Astrocyte (in vitro differentiated cells and primary cell): ENCODE results near the gene SATB2. TPM values are rescaled to one million over a fixed set of nuclear protein-coding genes. Genes with fewer than 3 reads are reported as not detected.

Experiments used
- DNase-seq: peaks from one replicate; pipeline ENCODE4 v3.0.0-alpha.2; 2010; ENCODE audit warnings: low read depth
- FAIRE-seq: peaks from 2 replicates; lab custom pipeline; 2011; peaks lifted over from hg19 to GRCh38; lab: Jason Lieb, UNC
- H2AFZ ChIP-seq: 2 replicates; pipeline ENCODE4 v1.6.0; 2012; ENCODE audit warnings: low read depth, low read length, inconsistent platforms
- H3K27ac ChIP-seq: 2 replicates; pipeline ENCODE4 v1.5.1; 2011; ENCODE audit warnings: low read depth, low read length, inconsistent platforms
- H3K27me3 ChIP-seq: 2 replicates; pipeline ENCODE4 v1.6.0; 2011; ENCODE audit warnings: low read length, inconsistent platforms; ENCODE audit not compliant: insufficient read depth
- H3K36me3 ChIP-seq: 2 replicates; pipeline ENCODE4 v1.5.1; 2011; ENCODE audit warnings: low read length, inconsistent platforms; ENCODE audit not compliant: insufficient read depth
- H3K4me1 ChIP-seq: 2 replicates; pipeline ENCODE4 v1.5.1; 2011; ENCODE audit warnings: low read length, inconsistent platforms; ENCODE audit not compliant: insufficient read depth
- H3K4me2 ChIP-seq: 2 replicates; pipeline ENCODE4 v1.6.0; 2012; ENCODE audit warnings: low read length, inconsistent platforms
- H3K4me3 ChIP-seq: 2 replicates; pipeline ENCODE4 v1.5.1; 2011; ENCODE audit warnings: low read depth, mild to moderate bottlenecking, low read length, inconsistent platforms; ENCODE audit not compliant: insufficient read depth
- H3K79me2 ChIP-seq: 2 replicates; pipeline ENCODE4 v1.6.0; 2012; ENCODE audit warnings: mild to moderate bottlenecking, low read length, inconsistent platforms; ENCODE audit not compliant: insufficient read depth
- H3K9ac ChIP-seq: 2 replicates; pipeline ENCODE4 v1.6.0; 2012; ENCODE audit warnings: mild to moderate bottlenecking, low read length, inconsistent platforms
- H3K9me3 ChIP-seq: 2 replicates; pipeline ENCODE4 v1.5.1; 2012; ENCODE audit warnings: low read depth, mild to moderate bottlenecking, low read length, inconsistent platforms; ENCODE audit not compliant: insufficient read depth
- H4K20me1 ChIP-seq: 2 replicates; pipeline ENCODE4 v1.6.0; 2012; ENCODE audit warnings: low read length, inconsistent platforms; ENCODE audit not compliant: insufficient read depth
- H3K27ac Mint-ChIP-seq: one replicate; pipeline ENCODE4 v1.8.0; 2021; ENCODE audit warnings: mild to moderate bottlenecking, mixed read lengths; ENCODE audit not compliant: unreplicated experiment
- H3K27me3 Mint-ChIP-seq: one replicate; pipeline ENCODE4 v1.8.0; 2021; ENCODE audit warnings: low read depth, mixed read lengths; ENCODE audit not compliant: unreplicated experiment
- H3K36me3 Mint-ChIP-seq: one replicate; pipeline ENCODE4 v1.8.0; 2021; ENCODE audit warnings: low read depth, mixed read lengths; ENCODE audit not compliant: unreplicated experiment
- H3K4me1 Mint-ChIP-seq: one replicate; pipeline ENCODE4 v1.8.0; 2021; ENCODE audit warnings: low read depth, mixed read lengths; ENCODE audit not compliant: unreplicated experiment
- H3K4me3 Mint-ChIP-seq: one replicate; pipeline ENCODE4 v1.8.0; 2021; ENCODE audit warnings: mild to moderate bottlenecking, moderate library complexity, mixed read lengths; ENCODE audit not compliant: unreplicated experiment
- H3K9me3 Mint-ChIP-seq: one replicate; pipeline ENCODE4 v1.8.0; 2021; ENCODE audit warnings: mild to moderate bottlenecking, mixed read lengths; ENCODE audit not compliant: unreplicated experiment
- EZH2 ChIP-seq: IDR thresholded peaks from 2 replicates; pipeline ENCODE4 v1.6.1; 2012; ENCODE audit warnings: mild to moderate bottlenecking, low read length, inconsistent platforms; ENCODE audit not compliant: insufficient read depth
- total RNA-seq: library from RNA; stranded (reverse); gene quantifications from 2 replicates; pipeline ENCODE4 v1.2.1, GENCODE V29; 2021
- TF ChIP-seq, protein P1 (sequence below): IDR thresholded peaks from 2 replicates; pipeline ENCODE4 v1.5.1; 2011; ENCODE audit warnings: low read depth, mild to moderate bottlenecking, inconsistent platforms, low read length, moderate library complexity; ENCODE audit not compliant: insufficient read depth

Gene SATB2
- total RNA-seq, 1 donor from 2014 or later: 12.3 TPM

DNA sequence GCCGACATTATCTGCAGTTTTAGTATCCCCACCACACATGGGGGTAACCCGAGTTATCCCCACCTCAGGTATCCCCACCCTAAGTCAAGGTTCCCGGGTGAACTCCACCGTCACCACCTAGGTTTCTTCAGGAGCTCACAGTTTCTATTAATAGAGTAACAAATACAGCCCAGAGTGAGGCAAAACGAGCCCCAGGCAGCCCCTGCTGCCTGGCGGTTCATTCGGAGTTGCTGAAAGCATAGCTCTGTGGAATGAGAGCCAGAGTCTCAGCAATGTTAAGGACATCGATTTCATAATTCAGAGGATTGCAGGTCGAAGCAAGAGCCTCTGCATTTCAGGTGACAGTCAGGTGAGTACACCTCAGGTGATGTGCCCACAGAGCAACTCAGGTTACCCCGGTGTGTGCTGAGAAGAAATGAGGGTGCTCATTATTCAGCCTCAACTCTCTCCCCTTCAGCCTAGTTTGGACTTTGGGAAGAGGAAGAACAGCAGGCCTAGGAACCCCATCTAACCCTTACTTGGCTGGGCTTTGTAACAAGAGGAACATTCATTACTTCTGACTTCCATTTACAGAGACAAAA, 10.7 kb downstream of the SATB2 start:
- peaks cover 71% of the 10 kb centered on the region for H3K79me2 ChIP-seq
- no peak for TF ChIP-seq EZH2
- TF ChIP-seq, protein P1, sequence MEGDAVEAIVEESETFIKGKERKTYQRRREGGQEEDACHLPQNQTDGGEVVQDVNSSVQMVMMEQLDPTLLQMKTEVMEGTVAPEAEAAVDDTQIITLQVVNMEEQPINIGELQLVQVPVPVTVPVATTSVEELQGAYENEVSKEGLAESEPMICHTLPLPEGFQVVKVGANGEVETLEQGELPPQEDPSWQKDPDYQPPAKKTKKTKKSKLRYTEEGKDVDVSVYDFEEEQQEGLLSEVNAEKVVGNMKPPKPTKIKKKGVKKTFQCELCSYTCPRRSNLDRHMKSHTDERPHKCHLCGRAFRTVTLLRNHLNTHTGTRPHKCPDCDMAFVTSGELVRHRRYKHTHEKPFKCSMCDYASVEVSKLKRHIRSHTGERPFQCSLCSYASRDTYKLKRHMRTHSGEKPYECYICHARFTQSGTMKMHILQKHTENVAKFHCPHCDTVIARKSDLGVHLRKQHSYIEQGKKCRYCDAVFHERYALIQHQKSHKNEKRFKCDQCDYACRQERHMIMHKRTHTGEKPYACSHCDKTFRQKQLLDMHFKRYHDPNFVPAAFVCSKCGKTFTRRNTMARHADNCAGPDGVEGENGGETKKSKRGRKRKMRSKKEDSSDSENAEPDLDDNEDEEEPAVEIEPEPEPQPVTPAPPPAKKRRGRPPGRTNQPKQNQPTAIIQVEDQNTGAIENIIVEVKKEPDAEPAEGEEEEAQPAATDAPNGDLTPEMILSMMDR: no peak
- FAIRE-seq: no peak
- H3K27ac Mint-ChIP-seq: no peak overlapping the region
- H2AFZ ChIP-seq: no peak overlapping the region
- H3K4me3 Mint-ChIP-seq: no peak overlapping the region
- no peak overlapping the region for H3K27ac ChIP-seq
- H3K4me1 ChIP-seq: peaks cover 4% of the 10 kb centered on the region
- no peaks in the 10 kb centered on the region for H3K27me3 ChIP-seq
- H3K4me2 ChIP-seq: no peak overlapping the region
- no peaks in the 10 kb centered on the region for H3K9me3 ChIP-seq
- peaks cover 11% of the 10 kb centered on the region for H4K20me1 ChIP-seq
- H3K4me3 ChIP-seq: no peak overlapping the region
- no peaks in the 10 kb centered on the region for H3K36me3 ChIP-seq
- no peaks in the 10 kb centered on the region for H3K36me3 Mint-ChIP-seq
- H3K27me3 Mint-ChIP-seq: no peaks in the 10 kb centered on the region
- H3K9me3 Mint-ChIP-seq: no peaks in the 10 kb centered on the region
- no peaks in the 10 kb centered on the region for H3K4me1 Mint-ChIP-seq
- H3K9ac ChIP-seq: no peak overlapping the region
- DNase-seq: no peak

DNA sequence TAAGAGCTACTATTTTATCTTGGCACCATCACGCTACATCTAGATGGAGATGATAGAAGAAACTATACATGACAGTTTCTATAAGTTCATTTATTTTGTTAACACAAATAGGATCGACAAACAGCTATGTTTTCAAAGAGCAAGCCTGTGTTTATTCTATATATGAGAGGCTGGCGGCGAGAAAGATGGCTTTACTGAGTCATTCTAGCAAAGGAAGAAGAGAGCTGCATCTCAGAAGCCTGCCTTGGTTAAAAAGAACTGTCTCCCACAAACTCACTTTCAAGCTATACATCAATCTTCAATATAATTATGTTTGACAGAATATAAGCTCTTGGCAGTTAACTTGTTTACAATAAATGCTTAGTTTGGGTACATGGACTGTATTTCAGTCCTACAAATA, 13.0 kb downstream of the SATB2 start:
- no peak for FAIRE-seq
- H3K79me2 ChIP-seq: peaks cover 60% of the 10 kb centered on the region
- no peaks in the 10 kb centered on the region for H3K27me3 Mint-ChIP-seq
- H3K9me3 Mint-ChIP-seq: no peaks in the 10 kb centered on the region
- no peak overlapping the region for H3K4me2 ChIP-seq
- no peaks in the 10 kb centered on the region for H3K36me3 Mint-ChIP-seq
- H3K27ac Mint-ChIP-seq: no peak overlapping the region
- no peak overlapping the region for H3K9ac ChIP-seq
- H3K36me3 ChIP-seq: no peaks in the 10 kb centered on the region
- peaks cover 4% of the 10 kb centered on the region for H3K4me1 ChIP-seq
- no peak overlapping the region for H3K4me3 Mint-ChIP-seq
- H3K27ac ChIP-seq: no peak overlapping the region
- DNase-seq: no peak
- H3K4me3 ChIP-seq: no peak overlapping the region
- H3K9me3 ChIP-seq: no peaks in the 10 kb centered on the region
- peaks cover 14% of the 10 kb centered on the region for H4K20me1 ChIP-seq
- no peak overlapping the region for H2AFZ ChIP-seq
- H3K4me1 Mint-ChIP-seq: peaks cover 3% of the 10 kb centered on the region
- TF ChIP-seq, protein P1: no peak
- TF ChIP-seq EZH2: no peak
- no peaks in the 10 kb centered on the region for H3K27me3 ChIP-seq

DNA sequence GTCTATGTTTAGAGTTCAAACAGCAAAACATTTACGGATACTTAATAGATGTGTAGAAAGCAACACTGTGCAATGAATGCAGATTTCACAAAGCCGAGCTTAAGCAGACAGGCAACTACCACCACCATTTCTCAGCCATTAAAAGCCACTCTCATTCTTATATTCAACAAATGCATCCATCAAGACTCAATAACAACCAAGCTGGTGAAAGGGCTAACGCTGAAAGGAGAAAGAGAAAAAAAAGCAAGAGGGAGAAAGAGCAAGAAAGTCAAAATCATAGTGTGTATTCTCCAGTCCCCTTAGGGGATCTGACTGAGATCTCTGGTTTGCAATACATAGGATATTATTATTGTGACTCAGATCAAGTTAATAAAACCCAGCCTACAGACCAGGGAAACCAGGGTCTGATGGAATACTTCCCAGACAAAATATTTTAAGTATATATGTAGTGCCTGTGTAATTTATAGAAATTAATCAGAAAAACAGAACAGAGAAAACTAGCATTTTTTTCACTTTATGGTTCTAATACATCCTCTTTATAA, 14.1 kb downstream of the SATB2 start:
- no peak for FAIRE-seq
- Mint-ChIP-seq H3K36me3 (no peaks in the 10 kb centered on the region), H3K27me3 (no peaks in the 10 kb centered on the region), H3K27ac (no peak overlapping the region), H3K9me3 (no peaks in the 10 kb centered on the region), H3K4me1 (peaks cover 3% of the 10 kb centered on the region), H3K4me3 (no peak overlapping the region)
- no peak overlapping the region for H3K4me3 ChIP-seq
- no peak overlapping the region for H2AFZ ChIP-seq
- peaks cover 61% of the 10 kb centered on the region for H3K79me2 ChIP-seq
- TF ChIP-seq, protein P1: no peak
- no peak for TF ChIP-seq EZH2
- no peak overlapping the region for H3K27ac ChIP-seq
- peaks cover 4% of the 10 kb centered on the region for H3K4me1 ChIP-seq
- no peaks in the 10 kb centered on the region for H3K9me3 ChIP-seq
- H3K27me3 ChIP-seq: no peaks in the 10 kb centered on the region
- peaks cover 21% of the 10 kb centered on the region for H4K20me1 ChIP-seq
- H3K4me2 ChIP-seq: peak overlapping the region; percentile 63
- no peak overlapping the region for H3K9ac ChIP-seq
- H3K36me3 ChIP-seq: no peaks in the 10 kb centered on the region
- DNase-seq: no peak
